Lower lobe of right lung (tissue), 2 donors: ENCODE data around the gene KYNU. TPM values are rescaled to one million over a fixed set of nuclear protein-coding genes. Genes with fewer than 3 reads are reported as not detected.

ENCODE experiments used
- ATAC-seq, 2 donors: fragments of 200-7000 bp; cut with Tn5 transposase; one replicate each; pipeline ENCODE4 v1.9.1; 2020 to 2022; ENCODE audit warnings: mild to moderate bottlenecking in 2 of 2, moderate library complexity in 2 of 2
- DNase-seq: peaks from one replicate; pipeline ENCODE4 v3.0.0-alpha.2; 2020
- H3K27ac ChIP-seq: fragments of 200-600 bp; one replicate; pipeline ENCODE4 v1.8.0; 2022
- H3K27me3 ChIP-seq: fragments of 200-600 bp; one replicate; pipeline ENCODE4 v1.8.0; 2022; ENCODE audit warnings: low read depth
- H3K36me3 ChIP-seq: fragments of 200-600 bp; one replicate; pipeline ENCODE4 v1.8.0; 2022; ENCODE audit warnings: mild to moderate bottlenecking
- H3K4me1 ChIP-seq: fragments of 200-600 bp; one replicate; pipeline ENCODE4 v1.8.0; 2022
- H3K4me3 ChIP-seq: fragments of 200-600 bp; one replicate; pipeline ENCODE4 v1.8.0; 2022; ENCODE audit warnings: mild to moderate bottlenecking
- H3K9me3 ChIP-seq: fragments of 200-600 bp; one replicate; pipeline ENCODE4 v1.8.0; 2022
- CTCF ChIP-seq: fragments of 200-600 bp; IDR thresholded peaks from one replicate; pipeline ENCODE4 v1.8.0; 2022; ENCODE audit warnings: antibody characterized with exemption, mild to moderate bottlenecking
- intact Hi-C: fragments of 100-400 bp; cut with DNase I; formaldehyde crosslinking; loops from one replicate; pipeline ENCODE4 v1.11.0; 2022
- total RNA-seq: library from RNA; stranded (reverse); fragmentation: NEBNext Ultra II Directional; extraction: Animal tissue kit (Norgen Biotek cat#: 25700); gene quantifications from one replicate; pipeline ENCODE4 v1.2.1, GENCODE V29; 2021
- donor health status: DM: no; HTN: yes; CAD: no; lungs with severe emphysema.

Gene KYNU
- total RNA-seq, 1 donor from 2014 or later, result 30.6 TPM

GRCh38 chr2:142915502-142915901 lies 38.0 kb downstream of the KYNU start:
- no peaks in the 10 kb centered on the region for H3K4me1 ChIP-seq
- ATAC-seq, result no peak
- H3K4me3 ChIP-seq, result no peak overlapping the region
- H3K27ac ChIP-seq, result no peak overlapping the region
- intact Hi-C loops, result no loop called here
- no peaks in the 10 kb centered on the region for H3K9me3 ChIP-seq
- no peaks in the 10 kb centered on the region for H3K27me3 ChIP-seq
- H3K36me3 ChIP-seq, result no peaks in the 10 kb centered on the region
- DNase-seq, result no peak
- no peak for TF ChIP-seq CTCF

- TF ChIP-seq CTCF, result no peak
- H3K27ac ChIP-seq, result no peak overlapping the region
- intact Hi-C loops, result no loop called here
- no peak for ATAC-seq
- H3K27me3 ChIP-seq, result no peaks in the 10 kb centered on the region
- no peaks in the 10 kb centered on the region for H3K36me3 ChIP-seq
- no peaks in the 10 kb centered on the region for H3K4me1 ChIP-seq
- no peaks in the 10 kb centered on the region for H3K9me3 ChIP-seq
- no peak for DNase-seq
- H3K4me3 ChIP-seq, result no peak overlapping the region
These were observed 41.2 kb downstream of the KYNU start for GRCh38 chr2:142918624-142919023.

- no peak overlapping the region for H3K27ac ChIP-seq
- H3K4me3 ChIP-seq, result no peak overlapping the region
- no peaks in the 10 kb centered on the region for H3K9me3 ChIP-seq
- no peak for ATAC-seq
- no peak for TF ChIP-seq CTCF
- no peak for DNase-seq
- H3K36me3 ChIP-seq, result no peaks in the 10 kb centered on the region
- intact Hi-C loops, result no loop called here
- H3K4me1 ChIP-seq, result no peaks in the 10 kb centered on the region
- no peaks in the 10 kb centered on the region for H3K27me3 ChIP-seq
These were observed 43.1 kb downstream of the KYNU start for GRCh38 chr2:142920571-142920970.

- DNase-seq (no peak), ATAC-seq (no peak)
- no peak for TF ChIP-seq CTCF
- Histone ChIP-seq H3K27ac (no peak overlapping the region), H3K4me1 (no peaks in the 10 kb centered on the region), H3K4me3 (no peak overlapping the region), H3K36me3 (no peaks in the 10 kb centered on the region), H3K27me3 (no peaks in the 10 kb centered on the region), H3K9me3 (no peaks in the 10 kb centered on the region)
- intact Hi-C loops, result no loop called here
These were observed 49.0 kb downstream of the KYNU start for GRCh38 chr2:142926445-142926844.

GRCh38 chr2:142930835-142931398 lies 53.5 kb downstream of the KYNU start:
- intact Hi-C loops, result no loop called here
- Histone ChIP-seq H3K27me3 (no peaks in the 10 kb centered on the region), H3K4me1 (no peaks in the 10 kb centered on the region), H3K27ac (no peak overlapping the region), H3K36me3 (no peaks in the 10 kb centered on the region), H3K9me3 (no peaks in the 10 kb centered on the region), H3K4me3 (no peak overlapping the region)
- no peak for TF ChIP-seq CTCF
- DNase-seq (no peak), ATAC-seq (no peak)

GRCh38 chr2:142933916-142934315 lies 56.5 kb downstream of the KYNU start:
- H3K9me3 ChIP-seq, result no peaks in the 10 kb centered on the region
- no peak for ATAC-seq
- intact Hi-C loops, result no loop called here

More at GRCh38 chr2:142933916-142934315, 56.5 kb downstream of the KYNU start:
- no peak for TF ChIP-seq CTCF
- Histone ChIP-seq H3K4me3 (no peak overlapping the region), H3K4me1 (no peaks in the 10 kb centered on the region), H3K36me3 (no peaks in the 10 kb centered on the region), H3K27ac (no peak overlapping the region), H3K27me3 (no peaks in the 10 kb centered on the region)
- DNase-seq, result no peak
